ENCODE measurements around the gene PTPRG.

- no peak for TF ChIP-seq POLR2A (IDR thresholded peaks at IDR 0.05; ENCODE audit: low read depth, low read length)
- no peak for TF ChIP-seq POLR2AphosphoS5 (IDR thresholded peaks at IDR 0.05; ENCODE audit: low read depth, low read length)
- no peak for TF ChIP-seq TAF1 (IDR thresholded peaks at IDR 0.05; ENCODE audit: borderline replicate concordance, low read depth, low read length)
Observed at GRCh38 chr3:62090066-62090465, 528.7 kb downstream of the PTPRG start.
